Measurements from ENCODE around the gene SERPINA12.
"Not testable (repeated sequence)": the region's sequence is repeated elsewhere in the genome, so short reads cannot be mapped to it uniquely, and the experiment has no call there.

The SERPINA12 gene

DNA sequence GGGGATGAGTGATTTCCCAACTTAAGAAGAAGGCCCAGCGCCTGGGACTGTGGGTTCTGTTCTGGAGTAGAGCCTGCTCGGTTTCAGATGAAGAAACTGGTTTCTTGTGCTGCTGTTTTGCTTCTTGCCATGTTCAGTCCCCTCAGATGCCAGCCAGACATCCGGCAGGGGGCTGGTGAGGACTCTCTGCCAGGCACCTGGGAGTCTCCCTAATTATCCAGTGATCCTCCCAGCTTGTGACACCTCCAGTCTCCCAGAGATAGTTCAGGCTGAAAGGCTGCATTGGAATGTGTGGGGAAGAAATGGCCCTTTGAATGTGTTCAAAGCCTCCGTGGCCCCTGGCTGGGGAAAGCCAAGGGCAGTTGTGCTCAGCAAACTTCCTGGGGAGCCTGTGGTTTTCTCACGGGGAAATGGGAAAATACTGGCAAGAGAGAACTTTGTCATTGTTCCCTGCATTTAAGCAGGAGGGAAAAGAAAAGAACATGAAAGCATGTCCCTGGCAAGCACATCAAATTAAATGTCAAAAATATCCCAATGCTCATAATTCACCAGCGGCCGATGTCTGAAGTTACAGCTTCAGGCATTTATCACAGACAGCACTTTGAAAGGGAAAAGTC is 8.5 kb upstream of the SERPINA12 start:
- H3K9me3 ChIP-seq (ENCODE audit: control insufficient read depth in 5 of 5, low read length in 5 of 5): no peaks in the 10 kb centered on the region
- peaks cover under 1 to 30% (median 12%) of the 10 kb centered on the region in 5 donors for H3K4me1 ChIP-seq (ENCODE audit: control insufficient read depth in 5 of 5, insufficient read depth in 5 of 5, low read length in 5 of 5)

DNA sequence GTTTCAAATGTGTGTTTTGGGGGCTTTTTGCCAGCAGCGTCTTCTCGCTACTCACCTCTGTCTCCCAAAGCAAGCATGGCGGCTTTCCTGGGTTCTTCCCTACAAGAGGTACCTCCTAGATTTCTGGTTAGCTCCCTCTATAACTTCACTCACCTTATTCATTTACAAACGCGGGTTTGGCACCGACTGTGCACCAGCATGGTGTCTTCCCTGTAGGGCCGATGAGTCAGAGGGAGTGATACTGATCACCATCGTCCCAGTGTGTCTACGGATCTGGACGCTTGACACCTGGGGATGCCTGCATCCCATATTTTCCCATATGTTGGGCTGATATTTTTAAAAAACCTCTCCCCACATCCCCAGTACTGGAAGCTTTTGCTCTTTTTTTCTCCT is 8.0 kb upstream of the SERPINA12 start:
- H3K27me3 ChIP-seq (ENCODE audit: control insufficient read depth in 5 of 5, insufficient read depth in 4 of 5, low read length in 5 of 5): peaks cover 0 to 7% (median 0%) of the 10 kb centered on the region in 5 donors
- H3K36me3 ChIP-seq (ENCODE audit: control insufficient read depth in 5 of 5, insufficient read depth in 5 of 5, low read length in 5 of 5): no peaks in the 10 kb centered on the region
- no peak overlapping the region for H3K9ac ChIP-seq (ENCODE audit: low read length in 5 of 5)
- H3K9me3 ChIP-seq (ENCODE audit: control insufficient read depth in 5 of 5, low read length in 5 of 5): no peaks in the 10 kb centered on the region
- H3K27ac ChIP-seq (ENCODE audit: low read depth, low read length): no peak overlapping the region
- H3K4me1 ChIP-seq (ENCODE audit: control insufficient read depth in 5 of 5, insufficient read depth in 5 of 5, low read length in 5 of 5): peaks cover 0 to 30% (median 12%) of the 10 kb centered on the region in 5 donors
- H3K4me3 ChIP-seq (ENCODE audit: low read depth in 1 of 5, low read length in 5 of 5): no peak overlapping the region

More for the DNA sequence above, 8.5 kb upstream of the SERPINA12 start:
- Histone ChIP-seq H3K9ac (ENCODE audit: low read length in 5 of 5) (no peak overlapping the region), H3K36me3 (ENCODE audit: control insufficient read depth in 5 of 5, insufficient read depth in 5 of 5, low read length in 5 of 5) (no peaks in the 10 kb centered on the region), H3K27ac (ENCODE audit: low read depth, low read length) (no peak overlapping the region), H3K4me3 (ENCODE audit: low read depth in 1 of 5, low read length in 5 of 5) (no peak overlapping the region), H3K27me3 (ENCODE audit: control insufficient read depth in 5 of 5, insufficient read depth in 4 of 5, low read length in 5 of 5) (peaks cover 0 to 7% (median 0%) of the 10 kb centered on the region in 5 donors)

DNA sequence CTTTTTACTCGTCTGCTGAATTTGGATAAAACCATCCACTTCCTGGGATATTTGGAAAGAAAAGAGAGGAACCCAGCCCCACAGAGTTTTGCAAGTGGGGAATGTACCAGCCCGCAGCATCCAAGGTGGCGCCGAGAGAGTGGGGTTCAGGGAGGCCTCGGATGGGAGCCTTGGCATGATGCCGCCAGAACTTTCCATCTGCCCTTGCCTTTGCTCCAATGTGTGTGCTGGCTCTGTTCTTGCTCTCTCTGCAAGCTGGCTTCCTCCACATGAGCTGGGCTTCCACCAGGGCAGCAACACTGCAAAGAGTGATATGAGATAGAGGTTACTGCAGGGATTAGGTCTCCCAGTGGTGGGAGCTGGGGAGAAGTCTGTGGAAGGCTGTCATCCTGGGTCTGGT is 6.6 kb upstream of the SERPINA12 start:
- no peak overlapping the region for H3K27ac ChIP-seq (ENCODE audit: low read depth, low read length)
- H3K27me3 ChIP-seq (ENCODE audit: control insufficient read depth in 5 of 5, insufficient read depth in 4 of 5, low read length in 5 of 5): peaks cover 0 to 7% (median 0%) of the 10 kb centered on the region in 5 donors
- no peak overlapping the region for H3K4me3 ChIP-seq (ENCODE audit: low read depth in 1 of 5, low read length in 5 of 5)
- H3K9ac ChIP-seq (ENCODE audit: low read length in 5 of 5): no peak overlapping the region
- no peaks in the 10 kb centered on the region for H3K36me3 ChIP-seq (ENCODE audit: control insufficient read depth in 5 of 5, insufficient read depth in 5 of 5, low read length in 5 of 5)
- H3K9me3 ChIP-seq (ENCODE audit: control insufficient read depth in 5 of 5, low read length in 5 of 5): no peaks in the 10 kb centered on the region
- peaks cover 0 to 30% (median 12%) of the 10 kb centered on the region in 5 donors for H3K4me1 ChIP-seq (ENCODE audit: control insufficient read depth in 5 of 5, insufficient read depth in 5 of 5, low read length in 5 of 5)

DNA sequence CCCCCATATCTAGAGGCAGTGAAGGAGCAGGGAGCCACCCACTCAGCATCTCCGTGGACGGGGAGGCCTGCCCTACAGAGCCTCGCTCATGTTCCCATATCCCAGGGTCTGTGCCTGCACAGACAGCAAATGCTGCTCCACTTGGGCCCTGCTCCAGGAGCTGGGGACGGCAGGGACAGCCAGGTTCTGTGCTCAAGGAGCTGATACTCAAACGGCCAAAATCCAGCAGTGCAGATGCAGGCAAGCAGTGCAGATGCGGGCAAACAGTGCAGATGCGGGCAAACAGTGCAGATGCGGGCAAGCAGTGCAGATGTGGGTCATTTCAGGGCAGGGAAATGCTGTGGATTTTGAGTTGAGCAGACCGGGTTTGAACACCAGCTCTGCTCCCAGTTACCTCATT is 6.2 kb upstream of the SERPINA12 start:
- Histone ChIP-seq H3K9me3 (ENCODE audit: control insufficient read depth in 5 of 5, low read length in 5 of 5) (no peaks in the 10 kb centered on the region), H3K4me3 (ENCODE audit: low read depth in 1 of 5, low read length in 5 of 5) (no peak overlapping the region), H3K27me3 (ENCODE audit: control insufficient read depth in 5 of 5, insufficient read depth in 4 of 5, low read length in 5 of 5) (peaks cover 0 to 7% (median 0%) of the 10 kb centered on the region in 5 donors), H3K9ac (ENCODE audit: low read length in 5 of 5) (no peak overlapping the region), H3K27ac (ENCODE audit: low read depth, low read length) (no peak overlapping the region), H3K36me3 (ENCODE audit: control insufficient read depth in 5 of 5, insufficient read depth in 5 of 5, low read length in 5 of 5) (no peaks in the 10 kb centered on the region), H3K4me1 (ENCODE audit: control insufficient read depth in 5 of 5, insufficient read depth in 5 of 5, low read length in 5 of 5) (peaks cover 0 to 30% (median 12%) of the 10 kb centered on the region in 5 donors)

DNA sequence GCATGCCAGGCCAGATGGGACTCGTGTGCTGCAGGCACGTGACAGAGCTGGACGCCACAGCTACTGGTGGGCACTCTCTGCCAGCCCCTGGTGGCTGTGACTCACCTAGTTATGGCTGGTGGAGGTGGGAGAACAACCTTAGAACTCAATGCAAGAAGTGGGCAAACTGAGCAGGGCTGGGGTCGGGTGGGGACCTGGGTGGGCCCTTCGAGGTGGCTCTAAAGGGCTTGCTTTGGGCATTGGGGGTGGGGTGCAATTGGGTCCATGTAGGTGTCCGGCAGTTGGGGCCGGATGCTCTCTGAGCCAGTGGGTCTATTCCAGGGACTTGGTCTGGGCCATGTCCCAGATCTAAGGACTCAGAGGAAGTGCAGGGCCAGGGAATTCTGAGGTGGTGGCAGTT is 5.1 kb upstream of the SERPINA12 start:
- Histone ChIP-seq H3K36me3 (ENCODE audit: control insufficient read depth in 5 of 5, insufficient read depth in 5 of 5, low read length in 5 of 5) (no peaks in the 10 kb centered on the region), H3K9me3 (ENCODE audit: control insufficient read depth in 5 of 5, low read length in 5 of 5) (no peaks in the 10 kb centered on the region), H3K4me3 (ENCODE audit: low read depth in 1 of 5, low read length in 5 of 5) (no peak overlapping the region), H3K27ac (ENCODE audit: low read depth, low read length) (no peak overlapping the region), H3K4me1 (ENCODE audit: control insufficient read depth in 5 of 5, insufficient read depth in 5 of 5, low read length in 5 of 5) (peaks cover 0 to 30% (median 12%) of the 10 kb centered on the region in 5 donors), H3K27me3 (ENCODE audit: control insufficient read depth in 5 of 5, insufficient read depth in 4 of 5, low read length in 5 of 5) (peaks cover 0 to 7% (median 2%) of the 10 kb centered on the region in 5 donors), H3K9ac (ENCODE audit: low read length in 5 of 5) (no peak overlapping the region)

DNA sequence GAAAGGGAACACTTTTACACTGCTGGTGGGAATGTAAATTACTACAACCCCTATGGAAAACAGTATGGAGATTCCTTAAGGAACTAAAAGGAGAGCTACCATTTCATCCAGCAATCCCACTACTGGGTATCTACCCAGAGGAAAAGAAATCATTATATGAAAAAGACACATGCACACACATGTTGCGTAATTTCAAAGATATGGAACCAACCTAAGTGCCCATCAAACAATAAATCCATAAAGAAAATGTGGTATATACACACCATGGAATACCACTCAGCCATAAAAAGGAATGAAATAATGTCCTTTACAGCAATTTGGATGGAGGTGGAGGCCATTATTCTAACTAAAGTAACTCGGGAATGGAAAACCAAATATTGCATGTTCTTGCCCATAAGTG is 1.2 kb upstream of the SERPINA12 start:
- not testable (repeated sequence) for H3K4me3 ChIP-seq (ENCODE audit: low read depth in 1 of 5, low read length in 5 of 5); H3K9me3 ChIP-seq (ENCODE audit: control insufficient read depth in 5 of 5, low read length in 5 of 5); H3K27ac ChIP-seq (ENCODE audit: low read depth, low read length); H3K36me3 ChIP-seq (ENCODE audit: control insufficient read depth in 5 of 5, insufficient read depth in 5 of 5, low read length in 5 of 5); H3K9ac ChIP-seq (ENCODE audit: low read length in 5 of 5); H3K4me1 ChIP-seq (ENCODE audit: control insufficient read depth in 5 of 5, insufficient read depth in 5 of 5, low read length in 5 of 5)
- peaks cover 0 to 11% (median 6%) of the 10 kb centered on the region in 5 donors for H3K27me3 ChIP-seq (ENCODE audit: control insufficient read depth in 5 of 5, insufficient read depth in 4 of 5, low read length in 5 of 5)

DNA sequence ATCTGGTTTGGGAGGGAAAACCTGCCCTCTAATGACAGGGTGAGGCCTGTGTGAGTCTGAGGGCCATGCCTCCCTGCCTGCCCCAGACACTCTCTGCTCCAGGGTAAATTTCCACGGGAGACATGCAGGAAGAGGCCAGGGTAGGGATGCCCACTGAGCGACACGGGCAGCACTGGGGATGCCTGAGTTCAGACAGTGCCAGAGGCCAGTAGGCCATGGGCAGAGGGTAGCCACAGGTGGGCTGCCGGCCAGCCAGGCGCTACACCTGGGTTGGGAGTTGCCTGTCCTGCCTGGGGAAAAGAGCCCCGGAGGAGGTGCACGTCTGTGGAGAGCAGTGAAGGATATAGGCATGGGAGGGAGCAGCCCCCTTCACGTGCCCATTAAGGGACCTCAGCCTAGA is 3.6 kb downstream of the SERPINA12 start:
- Histone ChIP-seq H3K9ac (ENCODE audit: low read length in 5 of 5) (no peak overlapping the region), H3K9me3 (ENCODE audit: control insufficient read depth in 5 of 5, low read length in 5 of 5) (no peaks in the 10 kb centered on the region), H3K36me3 (ENCODE audit: control insufficient read depth in 5 of 5, insufficient read depth in 5 of 5, low read length in 5 of 5) (no peaks in the 10 kb centered on the region), H3K27ac (ENCODE audit: low read depth, low read length) (no peak overlapping the region), H3K27me3 (ENCODE audit: control insufficient read depth in 5 of 5, insufficient read depth in 4 of 5, low read length in 5 of 5) (peaks cover 0 to 18% (median 9%) of the 10 kb centered on the region in 5 donors), H3K4me3 (ENCODE audit: low read depth in 1 of 5, low read length in 5 of 5) (no peak overlapping the region), H3K4me1 (ENCODE audit: control insufficient read depth in 5 of 5, insufficient read depth in 5 of 5, low read length in 5 of 5) (no peaks in the 10 kb centered on the region)

DNA sequence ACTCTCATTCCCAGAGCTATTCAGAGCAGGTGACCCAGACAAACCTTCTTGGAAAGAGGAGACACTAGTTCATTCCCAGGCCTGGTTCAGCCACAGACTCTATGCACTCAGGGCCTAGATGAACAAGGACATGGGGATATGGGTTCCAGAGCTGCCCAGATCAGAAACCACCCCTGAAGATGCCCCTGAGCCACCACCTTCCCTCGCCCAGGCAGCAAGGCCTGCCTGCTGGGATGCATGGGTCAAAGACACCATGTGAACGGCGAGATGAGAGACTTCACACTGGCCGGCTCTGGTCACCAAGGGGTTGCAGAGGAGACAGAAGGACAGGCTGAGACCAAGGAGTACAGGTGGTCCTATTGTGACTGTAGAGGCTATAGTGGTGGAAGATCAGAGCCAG is 4.1 kb downstream of the SERPINA12 start:
- Histone ChIP-seq H3K9ac (ENCODE audit: low read length in 5 of 5) (no peak overlapping the region), H3K4me3 (ENCODE audit: low read depth in 1 of 5, low read length in 5 of 5) (no peak overlapping the region), H3K4me1 (ENCODE audit: control insufficient read depth in 5 of 5, insufficient read depth in 5 of 5, low read length in 5 of 5) (no peaks in the 10 kb centered on the region), H3K27me3 (ENCODE audit: control insufficient read depth in 5 of 5, insufficient read depth in 4 of 5, low read length in 5 of 5) (peaks cover 0 to 18% (median 9%) of the 10 kb centered on the region in 5 donors), H3K27ac (ENCODE audit: low read depth, low read length) (no peak overlapping the region), H3K9me3 (ENCODE audit: control insufficient read depth in 5 of 5, low read length in 5 of 5) (no peaks in the 10 kb centered on the region), H3K36me3 (ENCODE audit: control insufficient read depth in 5 of 5, insufficient read depth in 5 of 5, low read length in 5 of 5) (no peaks in the 10 kb centered on the region)

DNA sequence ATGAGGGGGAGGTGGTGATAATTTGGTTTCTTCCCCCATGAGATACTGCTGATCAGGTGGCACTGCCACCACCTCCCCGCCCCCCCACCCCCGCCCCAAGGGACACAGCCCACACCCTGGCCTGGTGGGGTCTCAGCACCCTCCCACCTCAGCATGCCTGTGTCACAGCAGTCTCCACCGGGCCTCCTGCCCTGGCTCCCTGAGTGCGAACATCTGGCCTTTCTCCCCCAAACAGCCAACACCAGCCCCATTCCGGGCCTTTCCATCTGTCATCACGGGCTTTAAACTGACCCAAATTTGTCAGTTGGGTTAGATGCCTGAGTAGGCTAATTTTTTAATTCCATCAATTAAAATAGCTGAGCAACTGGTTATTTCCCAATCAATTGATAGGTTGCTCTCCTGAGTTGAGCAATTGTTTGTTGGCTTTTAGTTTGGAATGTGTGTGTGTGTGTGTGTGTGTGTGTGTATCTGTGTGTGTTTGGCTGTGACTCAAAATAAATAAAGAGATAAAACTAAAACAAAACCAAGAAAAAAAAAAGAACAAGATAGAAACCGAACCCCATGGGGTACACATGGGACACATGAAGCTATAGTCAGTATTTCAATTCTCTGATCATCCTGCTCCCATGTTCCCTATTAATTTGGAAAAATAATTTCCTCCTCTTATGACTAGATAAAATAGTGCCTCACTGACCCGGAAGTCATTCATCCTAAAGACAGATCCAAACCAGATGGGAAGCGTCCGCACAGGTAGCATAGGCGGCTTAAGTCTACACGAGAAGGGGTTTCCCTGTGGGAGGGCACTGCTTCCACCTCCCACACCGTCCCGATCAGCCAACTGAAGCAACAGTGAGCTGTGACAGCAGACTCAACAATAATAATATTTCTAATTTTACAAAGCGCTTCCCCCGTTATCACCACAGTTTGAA is 7.4 kb downstream of the SERPINA12 start:
- Histone ChIP-seq H3K9me3 (ENCODE audit: control insufficient read depth in 5 of 5, low read length in 5 of 5) (no peaks in the 10 kb centered on the region), H3K27ac (ENCODE audit: low read depth, low read length) (no peak overlapping the region), H3K4me1 (ENCODE audit: control insufficient read depth in 5 of 5, insufficient read depth in 5 of 5, low read length in 5 of 5) (no peaks in the 10 kb centered on the region), H3K4me3 (ENCODE audit: low read depth in 1 of 5, low read length in 5 of 5) (no peak overlapping the region), H3K36me3 (ENCODE audit: control insufficient read depth in 5 of 5, insufficient read depth in 5 of 5, low read length in 5 of 5) (no peaks in the 10 kb centered on the region), H3K27me3 (ENCODE audit: control insufficient read depth in 5 of 5, insufficient read depth in 4 of 5, low read length in 5 of 5) (peaks cover 0 to 16% (median 7%) of the 10 kb centered on the region in 5 donors), H3K9ac (ENCODE audit: low read length in 5 of 5) (no peak overlapping the region)

DNA sequence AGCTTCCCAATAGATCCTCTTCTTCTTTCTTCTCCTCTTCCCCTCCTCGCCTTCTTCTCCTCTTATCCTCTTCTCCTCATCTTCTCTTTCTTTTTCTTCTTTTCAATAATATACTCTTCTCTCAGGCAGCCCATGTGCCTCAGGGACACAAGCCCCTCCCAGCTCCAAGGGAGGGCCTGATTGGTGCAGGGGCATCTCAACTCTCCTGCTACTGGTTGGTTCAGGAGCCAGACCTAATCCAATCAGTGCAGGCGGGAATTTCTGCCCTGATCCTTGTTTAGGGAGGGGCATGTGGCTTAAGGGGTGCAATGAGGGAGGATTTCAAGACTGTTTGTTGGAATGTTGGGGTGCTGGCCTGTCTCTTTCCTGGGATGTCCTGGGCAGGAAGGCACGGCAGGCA is 9.0 kb downstream of the SERPINA12 start:
- Histone ChIP-seq H3K4me3 (ENCODE audit: low read depth in 1 of 5, low read length in 5 of 5) (no peak overlapping the region), H3K4me1 (ENCODE audit: control insufficient read depth in 5 of 5, insufficient read depth in 5 of 5, low read length in 5 of 5) (no peaks in the 10 kb centered on the region), H3K36me3 (ENCODE audit: control insufficient read depth in 5 of 5, insufficient read depth in 5 of 5, low read length in 5 of 5) (no peaks in the 10 kb centered on the region)

More for the DNA sequence above, 9.0 kb downstream of the SERPINA12 start:
- no peak overlapping the region for H3K27ac ChIP-seq (ENCODE audit: low read depth, low read length)
- peaks cover 0 to 8% (median 5%) of the 10 kb centered on the region in 5 donors for H3K27me3 ChIP-seq (ENCODE audit: control insufficient read depth in 5 of 5, insufficient read depth in 4 of 5, low read length in 5 of 5)
- no peaks in the 10 kb centered on the region for H3K9me3 ChIP-seq (ENCODE audit: control insufficient read depth in 5 of 5, low read length in 5 of 5)
- H3K9ac ChIP-seq (ENCODE audit: low read length in 5 of 5): no peak overlapping the region
